ENCODE measurements around the gene SUPT3H. TPM values are rescaled to one million over a fixed set of nuclear protein-coding genes. Genes with fewer than 3 reads are reported as not detected.

The SUPT3H gene
- total RNA-seq, 1 donor from 2014 or later: 16.0 TPM

- DNase-seq: no peak
- H3K4me3 Mint-ChIP-seq (ENCODE audit: unreplicated experiment): no peak overlapping the region
- no peak overlapping the region for H3K27ac Mint-ChIP-seq (ENCODE audit: unreplicated experiment)
- no peaks in the 10 kb centered on the region for H3K27me3 Mint-ChIP-seq (ENCODE audit: unreplicated experiment)
- no peak for TF ChIP-seq CTCF (IDR thresholded peaks at IDR 0.05; ENCODE audit: partially characterized antibody, unreplicated experiment)
- H3K9me3 Mint-ChIP-seq (ENCODE audit: unreplicated experiment): no peaks in the 10 kb centered on the region
- no peaks in the 10 kb centered on the region for H3K36me3 Mint-ChIP-seq (ENCODE audit: unreplicated experiment)
- H3K4me1 Mint-ChIP-seq (ENCODE audit: low read depth, unreplicated experiment): no peaks in the 10 kb centered on the region
Measured at GRCh38 chr6:45254253-45254652, 123.5 kb downstream of the SUPT3H start.

GRCh38 chr6:45253453-45253852 is 124.3 kb downstream of the SUPT3H start:
- Mint-ChIP-seq H3K4me1 (ENCODE audit: low read depth, unreplicated experiment) (no peaks in the 10 kb centered on the region), H3K4me3 (ENCODE audit: unreplicated experiment) (no peak overlapping the region), H3K36me3 (ENCODE audit: unreplicated experiment) (no peaks in the 10 kb centered on the region), H3K27me3 (ENCODE audit: unreplicated experiment) (no peaks in the 10 kb centered on the region), H3K9me3 (ENCODE audit: unreplicated experiment) (no peaks in the 10 kb centered on the region), H3K27ac (ENCODE audit: unreplicated experiment) (no peak overlapping the region)
- DNase-seq: no peak
- no peak for TF ChIP-seq CTCF (IDR thresholded peaks at IDR 0.05; ENCODE audit: partially characterized antibody, unreplicated experiment)

- Mint-ChIP-seq H3K4me3 (ENCODE audit: unreplicated experiment) (no peak overlapping the region), H3K4me1 (ENCODE audit: low read depth, unreplicated experiment) (no peaks in the 10 kb centered on the region), H3K27me3 (ENCODE audit: unreplicated experiment) (peaks cover 3% of the 10 kb centered on the region), H3K9me3 (ENCODE audit: unreplicated experiment) (no peaks in the 10 kb centered on the region), H3K36me3 (ENCODE audit: unreplicated experiment) (peaks cover 22% of the 10 kb centered on the region), H3K27ac (ENCODE audit: unreplicated experiment) (no peak overlapping the region)
- TF ChIP-seq CTCF (IDR thresholded peaks at IDR 0.05; ENCODE audit: partially characterized antibody, unreplicated experiment): no peak
- DNase-seq: no peak
Measured at GRCh38 chr6:45231660-45232059, 146.1 kb downstream of the SUPT3H start.

GRCh38 chr6:45229416-45229815 is 148.3 kb downstream of the SUPT3H start:
- H3K9me3 Mint-ChIP-seq (ENCODE audit: unreplicated experiment): no peaks in the 10 kb centered on the region
- H3K27ac Mint-ChIP-seq (ENCODE audit: unreplicated experiment): no peak overlapping the region
- H3K27me3 Mint-ChIP-seq (ENCODE audit: unreplicated experiment): no peaks in the 10 kb centered on the region
- DNase-seq: no peak
- no peak overlapping the region for H3K4me3 Mint-ChIP-seq (ENCODE audit: unreplicated experiment)
- H3K4me1 Mint-ChIP-seq (ENCODE audit: low read depth, unreplicated experiment): no peaks in the 10 kb centered on the region
- no peak for TF ChIP-seq CTCF (IDR thresholded peaks at IDR 0.05; ENCODE audit: partially characterized antibody, unreplicated experiment)
- peaks cover 22% of the 10 kb centered on the region for H3K36me3 Mint-ChIP-seq (ENCODE audit: unreplicated experiment)

- Mint-ChIP-seq H3K27me3 (ENCODE audit: unreplicated experiment) (peaks cover 1% of the 10 kb centered on the region), H3K36me3 (ENCODE audit: unreplicated experiment) (peaks cover 2% of the 10 kb centered on the region), H3K9me3 (ENCODE audit: unreplicated experiment) (no peaks in the 10 kb centered on the region), H3K27ac (ENCODE audit: unreplicated experiment) (no peak overlapping the region), H3K4me3 (ENCODE audit: unreplicated experiment) (no peak overlapping the region), H3K4me1 (ENCODE audit: low read depth, unreplicated experiment) (peaks cover 10% of the 10 kb centered on the region)
- no peak for DNase-seq
- TF ChIP-seq CTCF (IDR thresholded peaks at IDR 0.05; ENCODE audit: partially characterized antibody, unreplicated experiment): no peak
Measured at GRCh38 chr6:45226081-45226480, 151.7 kb downstream of the SUPT3H start.
